ENCODE results near the gene SEPTIN10. TPM values are rescaled to one million over a fixed set of nuclear protein-coding genes. Genes with fewer than 3 reads are reported as not detected.
A peak's percentile ranks its signal among the peaks of the same experiment; 100 is the strongest.

The SEPTIN10 gene
- total RNA-seq, 2 donors from 2014 or later: 66.3 to 94.9 TPM

DNA sequence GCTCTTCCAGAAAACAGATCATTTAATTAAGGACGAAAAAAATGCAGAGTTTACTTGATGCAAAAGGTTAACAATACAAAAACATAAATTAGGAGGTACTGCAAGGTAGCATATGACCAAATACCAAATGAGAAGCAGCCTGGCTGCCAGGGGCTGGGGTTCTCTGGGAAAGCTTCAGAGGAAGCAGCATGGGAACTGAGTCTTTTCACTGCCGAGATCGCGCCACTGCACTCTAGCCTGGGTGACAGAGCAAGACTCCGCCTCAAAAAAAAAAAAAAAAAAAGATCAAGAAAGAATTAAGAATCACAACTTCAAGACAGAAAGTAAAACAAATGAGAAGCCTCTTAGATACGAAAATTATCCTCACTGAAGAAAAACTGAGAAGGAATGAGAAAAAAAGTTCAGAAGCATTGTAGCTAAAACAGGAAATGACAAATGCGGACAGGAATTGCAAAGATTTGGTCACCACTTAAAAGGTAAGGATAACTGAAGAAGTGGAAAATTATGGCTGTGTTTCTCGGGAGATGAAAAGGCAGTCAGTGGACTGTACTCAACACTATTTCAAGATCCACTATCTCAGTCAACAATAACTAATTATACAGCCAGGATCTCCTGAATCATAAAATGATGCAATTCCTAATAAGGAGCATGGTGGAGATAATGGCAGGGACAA is 4.3 kb downstream of the SEPTIN10 start:
- H3K4me3 ChIP-seq: no peak overlapping the region
- intact Hi-C loops (cut with DNase I): loop anchor here (5.0 to 10.0 kb wide), 2 partner anchors 67 to 115 kb away; no protein-coding TSS in a partner anchor
- TF ChIP-seq POLR2AphosphoS5 (IDR thresholded peaks at IDR 0.05) (peak; percentile 41), POLR2A (IDR thresholded peaks at IDR 0.05) (no peak)
- no peaks in the 10 kb centered on the region for H3K4me1 ChIP-seq (replicated peaks)
- no peak overlapping the region for H3K27ac ChIP-seq
- WGBS: 70% methylated on average over 8 of the region's 8 CpGs
- H3K9me3 ChIP-seq: no peaks in the 10 kb centered on the region
- H3K27me3 ChIP-seq (replicated peaks; ENCODE audit: insufficient read depth): no peaks in the 10 kb centered on the region
- no peak for DNase-seq (ENCODE audit: low spot score)
- no peaks in the 10 kb centered on the region for H3K36me3 ChIP-seq

- WGBS: 82% methylated on average over 2 of the region's 2 CpGs
- no peaks in the 10 kb centered on the region for H3K36me3 ChIP-seq
- TF ChIP-seq POLR2A (IDR thresholded peaks at IDR 0.05) (no peak), POLR2AphosphoS5 (IDR thresholded peaks at IDR 0.05) (no peak)
- TF ChIP-seq, protein P1, sequence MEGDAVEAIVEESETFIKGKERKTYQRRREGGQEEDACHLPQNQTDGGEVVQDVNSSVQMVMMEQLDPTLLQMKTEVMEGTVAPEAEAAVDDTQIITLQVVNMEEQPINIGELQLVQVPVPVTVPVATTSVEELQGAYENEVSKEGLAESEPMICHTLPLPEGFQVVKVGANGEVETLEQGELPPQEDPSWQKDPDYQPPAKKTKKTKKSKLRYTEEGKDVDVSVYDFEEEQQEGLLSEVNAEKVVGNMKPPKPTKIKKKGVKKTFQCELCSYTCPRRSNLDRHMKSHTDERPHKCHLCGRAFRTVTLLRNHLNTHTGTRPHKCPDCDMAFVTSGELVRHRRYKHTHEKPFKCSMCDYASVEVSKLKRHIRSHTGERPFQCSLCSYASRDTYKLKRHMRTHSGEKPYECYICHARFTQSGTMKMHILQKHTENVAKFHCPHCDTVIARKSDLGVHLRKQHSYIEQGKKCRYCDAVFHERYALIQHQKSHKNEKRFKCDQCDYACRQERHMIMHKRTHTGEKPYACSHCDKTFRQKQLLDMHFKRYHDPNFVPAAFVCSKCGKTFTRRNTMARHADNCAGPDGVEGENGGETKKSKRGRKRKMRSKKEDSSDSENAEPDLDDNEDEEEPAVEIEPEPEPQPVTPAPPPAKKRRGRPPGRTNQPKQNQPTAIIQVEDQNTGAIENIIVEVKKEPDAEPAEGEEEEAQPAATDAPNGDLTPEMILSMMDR (IDR thresholded peaks at IDR 0.05): no peak
- no peaks in the 10 kb centered on the region for H3K4me1 ChIP-seq (replicated peaks)
- H3K9me3 ChIP-seq: no peaks in the 10 kb centered on the region
- no peak overlapping the region for H3K27ac ChIP-seq
- DNase-seq (ENCODE audit: low spot score): no peak
- no peaks in the 10 kb centered on the region for H3K27me3 ChIP-seq (replicated peaks; ENCODE audit: insufficient read depth)
- intact Hi-C loops (cut with DNase I): no loop called here
- H3K4me3 ChIP-seq: no peak overlapping the region
Measured at GRCh38 chr2:109607766-109608165, 6.0 kb downstream of the SEPTIN10 start.

DNA sequence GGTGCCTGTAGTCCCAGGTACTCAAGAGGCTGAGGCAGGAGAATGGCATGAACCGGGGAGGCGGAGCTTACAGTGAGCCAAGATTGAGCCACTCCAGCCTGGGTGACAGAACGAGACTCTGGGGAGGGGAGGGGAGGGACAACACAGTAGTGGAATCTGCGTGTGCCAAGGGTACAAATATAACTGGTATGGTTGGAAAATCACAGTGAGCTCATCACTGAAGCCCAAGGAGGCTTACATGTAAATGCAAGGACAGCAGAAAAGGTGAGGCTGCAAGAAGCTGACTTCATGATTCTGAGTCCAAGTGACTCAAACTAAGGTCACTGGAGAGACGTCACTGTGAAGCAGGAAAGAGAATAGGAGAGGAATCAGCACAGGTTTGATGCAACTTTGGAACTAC is 9.2 kb downstream of the SEPTIN10 start:
- intact Hi-C loops (cut with DNase I): no loop called here
- Histone ChIP-seq H3K27ac (no peak overlapping the region), H3K36me3 (no peaks in the 10 kb centered on the region), H3K4me3 (no peak overlapping the region), H3K9me3 (no peaks in the 10 kb centered on the region), H3K27me3 (replicated peaks; ENCODE audit: insufficient read depth) (no peaks in the 10 kb centered on the region), H3K4me1 (replicated peaks) (no peaks in the 10 kb centered on the region)
- 71% methylated on average over 5 of the region's 5 CpGs for WGBS
- no peak for DNase-seq (ENCODE audit: low spot score)
- TF ChIP-seq, protein P1 (IDR thresholded peaks at IDR 0.05): no peak
- TF ChIP-seq POLR2AphosphoS5 (IDR thresholded peaks at IDR 0.05) (no peak), POLR2A (IDR thresholded peaks at IDR 0.05) (no peak)

DNA sequence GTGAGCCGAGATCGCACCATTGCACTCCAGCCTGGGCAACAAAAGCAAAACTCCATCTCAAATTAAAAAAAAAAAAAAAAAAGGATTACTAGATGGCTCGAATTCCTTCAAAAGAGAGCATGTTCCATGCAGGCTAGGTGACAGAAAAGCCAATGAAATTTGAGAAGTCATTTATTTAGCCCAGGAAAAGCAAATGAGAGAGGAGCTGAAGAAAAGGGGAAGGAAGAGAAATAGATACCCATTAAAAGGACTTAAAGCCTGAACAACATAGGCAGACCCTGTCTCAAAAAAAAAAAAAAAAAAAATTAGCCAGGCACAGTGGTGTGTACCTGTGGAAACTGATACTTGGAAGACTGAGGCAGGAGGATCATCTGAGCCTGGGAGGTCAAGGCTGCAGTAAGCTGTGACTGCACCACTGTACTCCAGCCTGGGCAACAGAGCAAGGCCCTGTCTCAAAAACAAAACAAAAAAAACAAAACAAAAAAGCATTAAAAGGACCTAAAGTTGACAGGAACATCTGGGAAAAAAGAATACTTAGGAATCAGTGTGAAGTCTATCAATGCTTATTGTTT is 11.1 kb downstream of the SEPTIN10 start:
- intact Hi-C loops (cut with DNase I): no loop called here
- 71% methylated on average over 3 of the region's 3 CpGs for WGBS
- TF ChIP-seq POLR2A (IDR thresholded peaks at IDR 0.05) (no peak), POLR2AphosphoS5 (IDR thresholded peaks at IDR 0.05) (no peak)
- TF ChIP-seq, protein P1 (IDR thresholded peaks at IDR 0.05): no peak
- no peaks in the 10 kb centered on the region for H3K36me3 ChIP-seq
- no peaks in the 10 kb centered on the region for H3K9me3 ChIP-seq
- H3K4me1 ChIP-seq (replicated peaks): no peaks in the 10 kb centered on the region
- no peak for DNase-seq (ENCODE audit: low spot score)
- no peaks in the 10 kb centered on the region for H3K27me3 ChIP-seq (replicated peaks; ENCODE audit: insufficient read depth)
- H3K4me3 ChIP-seq: no peak overlapping the region
- H3K27ac ChIP-seq: no peak overlapping the region

DNA sequence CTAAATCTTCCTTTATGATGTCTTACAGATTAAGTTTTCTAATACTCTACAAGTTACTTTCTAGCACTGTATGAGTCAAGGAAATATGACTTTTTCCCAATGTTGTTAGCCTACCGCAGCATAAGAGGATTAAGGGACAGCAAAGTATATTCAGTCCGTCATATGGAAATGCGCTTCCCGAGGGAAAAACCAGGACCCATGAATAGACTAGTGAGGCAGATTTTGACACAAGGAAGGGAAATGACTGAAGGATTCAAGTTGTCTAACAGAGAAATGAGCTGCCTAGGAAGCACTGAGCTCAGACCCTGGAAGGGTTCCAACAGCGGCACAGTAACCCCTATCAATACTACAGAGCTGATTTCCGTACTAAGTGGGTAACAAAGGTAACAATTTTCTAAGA is 12.0 kb downstream of the SEPTIN10 start:
- no peaks in the 10 kb centered on the region for H3K4me1 ChIP-seq (replicated peaks)
- no peak for DNase-seq (ENCODE audit: low spot score)
- TF ChIP-seq POLR2AphosphoS5 (IDR thresholded peaks at IDR 0.05) (no peak), POLR2A (IDR thresholded peaks at IDR 0.05) (no peak)
- TF ChIP-seq, protein P1 (IDR thresholded peaks at IDR 0.05): no peak
- no peaks in the 10 kb centered on the region for H3K36me3 ChIP-seq
- intact Hi-C loops (cut with DNase I): no loop called here
- WGBS: 68% methylated on average over 6 of the region's 6 CpGs
- H3K27me3 ChIP-seq (replicated peaks; ENCODE audit: insufficient read depth): no peaks in the 10 kb centered on the region
- no peak overlapping the region for H3K27ac ChIP-seq
- no peaks in the 10 kb centered on the region for H3K9me3 ChIP-seq
- no peak overlapping the region for H3K4me3 ChIP-seq
